ENCODE data around the gene CELSR1.

The CELSR1 gene

DNA sequence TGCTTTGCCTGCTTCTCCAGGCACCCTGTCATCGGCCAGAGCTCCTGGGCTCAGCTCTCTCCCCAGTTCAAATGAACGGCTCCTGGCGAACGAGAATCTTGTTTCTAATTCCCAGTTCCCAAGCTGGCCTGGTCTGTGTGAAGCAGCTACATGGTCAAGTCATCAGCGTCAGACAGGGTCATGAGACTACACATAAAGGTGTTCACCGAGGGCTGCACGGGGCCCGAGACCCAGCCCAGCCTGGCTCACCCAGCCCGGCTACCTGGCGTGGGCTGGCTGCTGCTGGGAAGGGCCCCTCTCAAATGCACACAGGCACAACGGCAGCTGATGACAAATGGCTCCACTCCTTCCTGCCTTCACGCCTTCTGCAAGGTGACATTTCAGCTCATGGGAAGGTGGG is 14.6 kb upstream of the CELSR1 start:
- DNase-seq, result no peak

DNA sequence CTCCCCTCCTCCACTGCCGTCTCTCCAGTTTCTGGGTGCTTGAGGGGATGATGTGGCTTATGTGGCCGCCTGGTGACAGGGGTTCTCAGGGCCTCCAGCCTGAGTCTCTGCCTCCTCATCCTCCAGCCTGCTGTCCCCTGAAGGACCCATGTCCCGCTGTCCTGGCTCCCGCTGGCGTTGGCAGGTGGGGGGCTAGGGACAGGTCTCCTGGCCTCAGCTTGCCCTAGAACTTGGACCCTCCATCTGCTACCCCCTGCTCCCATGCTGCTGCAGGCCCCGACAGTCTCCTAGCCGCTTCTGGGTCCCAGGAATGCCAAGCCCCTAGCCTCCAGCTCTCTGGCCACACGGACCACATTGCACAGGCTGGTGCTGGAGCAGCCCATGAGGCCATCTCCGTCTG is 13.9 kb upstream of the CELSR1 start:
- no peak for DNase-seq

DNA sequence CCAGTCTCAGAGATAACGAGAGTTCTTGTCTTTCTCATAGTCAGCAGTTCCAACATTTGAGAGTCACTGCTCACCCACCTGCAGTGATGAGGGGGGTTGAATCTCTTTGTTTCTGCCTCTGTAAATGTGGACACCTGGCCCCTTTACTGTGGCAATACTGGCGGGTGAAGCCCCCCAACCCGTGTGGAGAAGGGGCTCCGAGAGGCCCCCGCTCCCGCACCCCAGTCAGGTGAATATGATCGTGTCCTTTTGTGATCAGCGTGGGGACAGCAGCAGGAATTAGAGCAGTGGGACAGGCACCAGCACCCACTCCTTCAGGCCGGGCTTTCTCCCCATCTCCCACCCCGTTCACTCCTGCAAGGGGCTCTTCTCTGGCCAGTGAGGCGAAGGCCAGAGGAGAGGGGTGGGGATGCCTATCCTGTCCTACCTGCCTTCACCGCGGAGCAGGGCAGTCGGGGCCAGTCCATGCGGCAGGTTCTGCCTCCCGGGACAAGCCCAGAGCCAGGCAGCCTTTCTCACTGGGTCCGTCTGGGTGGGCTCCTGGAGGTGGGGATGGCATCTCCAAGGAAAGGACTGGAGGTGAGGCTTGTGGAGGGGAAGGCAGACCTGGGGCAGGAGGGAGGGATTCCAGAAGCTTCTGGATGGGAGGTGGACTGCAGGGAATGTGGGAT is 12.7 kb upstream of the CELSR1 start:
- no peak for DNase-seq

DNA sequence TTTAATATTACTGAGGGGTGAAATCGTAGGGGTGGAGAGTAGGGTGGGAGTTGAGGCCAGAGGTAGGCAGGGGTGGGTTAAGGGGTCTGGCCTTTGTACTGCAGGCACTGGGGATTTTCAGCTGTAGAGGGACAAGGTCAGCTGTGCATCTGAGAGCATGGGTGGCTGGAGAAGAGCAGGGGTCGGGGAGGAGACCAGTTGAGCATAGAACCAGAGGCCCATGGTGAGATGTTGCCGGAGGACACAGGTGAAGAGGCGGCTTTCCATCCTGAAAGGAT is 12.1 kb upstream of the CELSR1 start:
- no peak for DNase-seq

DNA sequence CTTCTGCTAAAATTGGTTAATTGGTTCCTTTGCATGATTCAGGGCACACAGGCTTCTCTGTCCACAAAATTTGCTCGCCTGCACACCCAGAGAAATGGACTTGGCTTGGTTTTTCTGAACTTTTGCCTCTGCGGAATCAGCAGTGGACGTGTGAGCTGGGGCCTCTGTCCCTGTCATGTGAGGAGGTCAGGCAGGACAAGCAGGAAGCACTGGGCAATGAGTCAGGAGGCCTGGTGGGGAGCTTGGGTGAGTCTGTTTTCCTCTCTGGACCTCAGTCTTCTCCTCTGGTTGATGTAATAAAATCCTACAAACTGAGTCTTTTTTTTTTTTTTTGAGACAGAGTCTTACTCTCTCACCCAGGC is 10.4 kb upstream of the CELSR1 start:
- no peak for DNase-seq

DNA sequence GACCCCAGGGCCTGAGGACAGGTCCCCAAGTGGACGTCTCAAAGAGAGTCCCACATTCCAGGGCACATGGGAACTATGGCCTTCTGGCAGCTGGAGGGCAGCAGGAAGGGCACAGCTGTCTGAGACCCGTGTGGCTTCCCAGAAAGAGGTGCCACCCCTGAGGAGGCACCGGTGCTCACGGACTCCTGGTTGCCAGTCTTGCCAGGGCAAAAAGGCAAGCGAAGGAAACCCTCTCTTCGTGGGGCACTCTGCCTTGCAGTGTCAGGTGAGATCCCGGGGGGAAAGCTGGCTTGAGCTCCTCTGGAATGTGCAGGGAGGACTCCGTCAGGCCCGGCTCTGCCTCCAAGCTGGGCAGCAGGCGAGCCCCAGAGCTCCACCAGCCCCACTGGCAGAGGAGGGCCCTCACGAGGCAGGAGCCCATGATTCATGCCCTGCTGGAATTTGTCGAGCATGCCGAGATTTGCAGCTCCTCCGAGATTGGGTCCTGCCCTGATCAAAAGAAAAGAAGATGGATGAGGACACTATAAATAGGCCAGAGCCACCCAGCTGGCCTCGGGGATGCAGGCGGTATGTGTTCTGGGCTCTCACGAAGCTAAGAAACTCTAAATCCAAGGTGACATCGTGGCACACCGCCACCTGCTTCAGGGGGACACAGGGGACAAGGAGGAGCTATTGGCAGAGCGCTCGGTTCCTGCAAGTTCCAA is 9.9 kb upstream of the CELSR1 start:
- DNase-seq, result no peak

DNA sequence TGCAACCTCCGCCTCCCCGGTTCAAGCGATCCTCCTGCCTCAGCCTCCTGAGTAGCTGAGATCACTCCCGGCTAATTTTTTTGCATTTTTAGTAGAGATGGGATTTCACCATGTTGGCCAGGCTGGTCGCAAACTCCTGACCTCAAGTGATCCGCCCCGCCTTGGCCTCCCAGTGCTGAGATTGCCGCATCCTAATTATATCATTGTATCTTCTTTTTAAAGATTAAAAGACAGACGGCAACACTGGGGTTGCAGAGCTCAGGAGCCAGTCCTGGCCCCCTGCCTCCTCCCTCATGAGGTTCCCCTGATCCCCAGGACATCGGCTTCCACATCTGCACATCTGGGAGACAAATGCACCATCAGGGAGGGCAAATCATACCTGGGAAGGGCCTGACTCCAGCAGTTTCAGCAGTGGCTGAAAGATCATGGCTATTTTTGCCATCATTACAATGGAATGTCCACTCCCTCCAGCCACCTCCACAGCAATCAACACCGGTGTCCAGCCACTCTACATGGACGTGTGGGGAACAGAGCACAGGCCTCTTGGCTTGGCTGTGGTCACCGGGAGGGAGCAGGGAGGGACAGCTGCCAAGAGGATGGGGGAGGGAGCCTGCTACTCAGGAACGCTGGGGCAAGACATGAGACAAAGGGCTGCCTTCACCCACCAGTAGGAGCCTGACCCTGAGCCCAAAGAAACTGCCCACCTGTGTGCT is 9.2 kb upstream of the CELSR1 start:
- DNase-seq, result no peak

DNA sequence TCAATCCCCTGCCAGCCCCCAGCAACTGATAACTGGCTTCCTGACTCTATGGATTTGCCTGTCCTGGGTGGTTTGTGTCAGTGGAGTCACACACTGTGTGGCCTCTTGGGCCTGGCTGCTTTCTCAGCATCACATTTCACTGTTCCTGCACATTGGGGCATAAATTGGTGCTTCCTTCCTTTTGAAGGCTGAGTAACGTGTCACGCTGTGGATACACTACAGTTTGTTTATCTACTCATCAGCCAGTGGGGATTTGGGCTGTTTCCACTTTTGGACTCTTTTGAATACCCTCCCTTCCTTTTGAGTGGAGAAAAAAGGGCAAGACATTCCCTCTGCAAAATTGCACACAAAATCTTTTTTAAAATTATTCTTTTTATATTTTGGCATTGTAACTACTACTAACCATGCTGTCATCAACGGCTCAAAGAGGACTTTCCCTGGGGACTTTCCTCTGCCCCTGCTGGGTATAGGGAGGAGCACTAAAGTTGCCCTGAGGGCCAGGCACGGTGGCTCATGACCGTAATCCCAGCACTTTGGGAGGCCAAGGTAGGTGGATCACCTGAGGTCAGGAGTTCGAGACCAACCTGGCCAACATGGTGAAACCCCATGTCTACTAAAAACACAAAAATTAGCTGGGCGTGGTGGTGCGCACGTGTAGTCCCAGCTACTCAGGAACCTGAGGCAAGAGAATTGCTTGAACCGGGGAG is 7.8 kb upstream of the CELSR1 start:
- no peak for DNase-seq

DNA sequence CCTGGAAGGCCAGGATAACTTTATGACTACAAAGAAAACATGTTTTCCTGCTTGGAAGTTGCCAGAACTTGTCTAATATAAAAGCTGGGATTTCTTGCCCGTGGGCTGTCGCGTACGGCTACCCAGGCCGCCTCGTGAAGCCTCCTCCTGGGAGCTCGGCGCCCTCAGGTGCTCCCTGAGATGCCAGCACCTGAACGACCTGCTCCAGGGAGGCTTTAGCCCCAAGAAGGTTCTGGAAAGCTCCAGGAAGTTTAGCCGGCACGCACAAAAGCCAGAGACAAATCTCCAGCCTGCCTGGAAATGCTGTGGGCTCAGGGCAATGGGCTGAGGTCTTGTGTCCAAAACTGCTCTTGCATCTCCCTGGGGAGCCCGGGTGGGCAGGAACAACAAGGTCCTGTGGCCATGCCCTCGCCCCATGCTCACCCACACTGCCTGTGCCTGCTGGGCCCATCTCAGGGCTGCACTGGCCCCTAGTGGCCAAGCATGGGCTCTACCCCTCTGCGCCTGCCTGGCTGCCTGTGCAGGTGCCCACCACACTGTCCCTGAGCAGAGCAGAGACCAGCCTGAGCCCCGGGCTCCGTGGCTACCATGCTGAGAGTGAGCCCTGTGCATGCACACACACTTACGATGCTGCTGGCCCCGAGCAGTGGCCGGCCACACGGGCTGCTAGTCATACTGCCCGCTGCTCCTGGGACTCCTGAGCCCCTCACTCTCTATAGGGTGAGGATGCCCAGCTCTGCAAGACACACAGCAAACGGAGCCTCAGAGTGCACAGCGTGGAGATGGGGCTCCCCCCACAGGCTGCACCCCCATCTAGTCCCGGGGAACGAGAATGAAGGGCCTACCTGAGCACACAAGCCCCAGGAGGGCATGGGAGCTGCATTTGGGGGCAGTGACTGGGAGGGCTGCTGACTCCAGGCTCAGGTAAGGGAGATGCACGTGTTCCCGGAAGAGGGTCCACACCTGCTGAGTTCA is 4.9 kb upstream of the CELSR1 start:
- no peak for DNase-seq

DNA sequence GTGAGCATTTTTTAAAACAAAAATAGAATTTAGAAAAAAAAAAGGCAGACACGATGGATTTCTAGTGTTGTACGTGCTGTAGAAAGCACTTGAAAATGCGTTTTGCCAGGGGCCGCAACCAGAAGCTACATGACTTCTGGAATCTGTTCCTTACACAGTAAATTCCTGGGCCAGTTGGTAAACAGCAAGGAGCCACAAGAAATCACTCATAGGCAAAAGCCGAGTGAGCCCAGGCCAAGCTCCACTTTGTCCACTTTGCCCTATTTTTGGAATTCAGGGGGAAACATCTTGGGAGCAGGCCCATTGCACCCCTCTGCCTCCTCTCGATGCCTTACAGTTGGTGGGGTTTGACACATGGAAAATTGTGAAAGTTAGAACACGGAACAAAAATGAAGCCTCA is 4.1 kb upstream of the CELSR1 start:
- DNase-seq, result no peak

DNA sequence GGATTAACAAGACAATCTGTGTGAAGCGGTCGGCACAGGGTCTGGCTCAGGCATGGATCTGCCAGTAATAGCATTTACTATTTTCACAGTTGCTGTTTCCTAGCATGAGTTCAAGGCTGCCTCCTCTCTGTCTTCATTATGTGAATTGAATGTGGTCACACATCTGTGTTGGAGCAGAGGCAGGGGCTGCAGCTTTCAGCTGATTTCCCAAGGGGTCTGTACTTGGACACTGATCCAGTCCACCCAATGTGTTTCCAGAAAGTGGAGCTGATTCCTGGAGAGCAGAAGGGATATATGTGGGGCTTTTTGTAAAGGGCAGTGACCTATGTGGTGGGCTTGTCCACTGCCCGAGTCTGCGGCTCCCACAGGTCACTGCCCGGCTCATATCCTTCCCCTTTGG is 3.5 kb upstream of the CELSR1 start:
- no peak for DNase-seq

DNA sequence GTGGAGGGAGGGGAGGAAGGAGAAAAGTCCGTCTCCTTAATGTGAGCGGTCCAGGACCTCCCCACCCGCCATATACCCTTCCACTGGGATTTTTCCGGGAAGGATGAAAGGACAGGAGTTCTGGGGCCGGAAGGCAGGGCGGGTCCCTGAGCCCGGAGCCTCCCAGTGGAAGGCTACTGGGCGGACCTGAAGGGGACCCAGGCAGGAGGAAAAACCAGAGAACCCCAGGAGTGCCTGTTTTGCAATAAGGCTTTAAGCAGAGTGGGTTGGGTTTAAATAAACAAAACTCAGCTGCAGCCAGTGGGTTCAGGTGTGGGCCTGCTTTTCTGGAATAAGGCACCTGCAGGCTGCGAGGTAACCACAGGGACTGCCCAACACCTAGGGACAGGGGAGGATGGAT is 1.7 kb upstream of the CELSR1 start:
- no peak for DNase-seq

DNA sequence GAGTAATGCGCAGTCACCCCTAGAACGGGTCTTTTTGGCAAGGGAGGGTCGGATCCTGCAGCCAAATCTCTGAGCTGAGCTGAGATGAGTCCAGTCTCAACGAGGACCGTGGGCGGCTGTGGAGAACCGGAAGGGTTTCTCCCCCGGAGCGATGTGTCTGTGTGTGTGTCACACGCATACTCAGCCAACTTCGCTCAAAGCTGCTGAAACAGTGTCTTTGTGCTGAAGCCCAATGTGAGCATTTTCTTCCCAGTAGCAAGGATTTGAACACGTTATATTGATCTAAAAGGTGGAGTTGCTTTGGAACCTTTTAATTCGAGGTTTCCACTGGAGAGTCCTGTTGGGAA is 1.4 kb upstream of the CELSR1 start:
- no peak for DNase-seq

DNA sequence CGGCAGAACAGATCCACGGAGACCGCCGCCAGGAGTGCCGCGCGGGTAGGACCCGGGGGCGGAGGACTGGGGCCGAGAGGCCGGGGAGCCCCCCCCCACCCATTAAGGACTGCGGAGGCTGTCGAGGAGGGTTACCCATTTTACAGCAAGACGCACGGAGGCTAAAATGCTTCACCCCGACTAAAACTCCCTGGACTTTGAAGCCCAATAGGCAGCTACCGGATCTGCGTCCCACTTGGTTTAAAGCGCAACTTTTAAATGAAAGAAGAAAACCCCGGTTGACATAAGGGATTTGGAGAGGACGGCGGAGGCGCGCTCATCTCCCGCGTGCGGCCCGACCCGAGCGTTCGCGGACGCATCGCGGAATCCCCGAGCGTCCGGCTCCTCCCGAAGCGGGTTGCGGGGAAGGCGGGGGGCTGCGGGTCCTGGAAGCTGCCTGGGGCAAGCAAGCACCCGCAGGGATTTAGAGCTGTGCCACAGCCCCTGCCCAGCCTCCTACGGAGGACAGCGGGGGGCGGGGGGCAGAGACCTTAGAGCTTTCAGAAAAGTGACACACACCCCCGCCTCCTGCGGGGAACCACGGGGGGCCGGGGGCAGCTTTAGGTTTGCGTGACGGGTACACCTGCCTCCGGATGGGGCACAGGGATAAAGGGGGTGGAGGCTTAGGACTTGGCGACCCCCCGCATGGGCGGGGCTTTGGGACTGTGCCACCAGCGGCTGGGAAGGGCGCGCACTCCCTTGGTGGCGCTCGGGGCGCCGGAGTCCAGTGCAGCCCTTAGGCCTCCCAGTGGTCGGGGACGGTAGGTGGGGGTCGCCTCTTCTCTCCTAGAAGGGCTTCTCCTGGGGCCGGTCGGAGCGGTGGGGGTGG is 760 bp upstream of the CELSR1 start:
- DNase-seq, result no peak

DNA sequence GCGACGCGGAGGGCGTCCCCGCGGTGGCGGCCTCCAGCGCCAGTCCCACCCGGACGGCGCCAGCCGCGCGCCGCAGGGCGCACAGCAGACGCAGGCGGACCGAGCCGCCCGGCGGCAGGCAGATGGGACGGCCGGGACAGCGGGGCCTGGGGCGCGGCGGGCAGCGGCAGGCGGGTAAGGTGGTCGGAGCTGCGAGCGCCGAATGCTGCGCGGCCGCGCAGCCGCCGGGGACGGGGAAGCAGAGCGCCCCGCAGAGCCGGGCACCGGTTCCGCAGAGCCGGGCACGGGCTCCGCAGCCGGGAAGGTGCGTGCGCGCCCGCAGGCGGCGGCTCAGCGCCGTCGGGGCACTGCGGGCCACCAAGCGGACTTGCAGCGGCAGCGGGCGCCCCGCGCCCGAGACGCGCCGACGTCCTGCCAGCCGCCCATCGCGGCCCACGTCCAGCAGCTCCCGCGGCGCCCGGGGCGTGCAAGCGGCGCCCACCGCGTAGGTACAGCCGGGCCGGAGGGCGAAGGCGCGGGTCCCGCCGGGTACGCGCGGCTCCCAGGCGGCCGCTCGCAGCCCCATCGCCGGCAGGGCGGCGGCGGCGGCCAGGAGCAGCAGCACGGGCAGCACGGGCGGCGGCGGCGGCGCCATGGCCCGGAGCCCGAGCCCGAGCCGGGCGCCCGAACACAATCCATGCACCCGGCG is 739 bp downstream of the CELSR1 start:
- DNase-seq, result no peak

DNA sequence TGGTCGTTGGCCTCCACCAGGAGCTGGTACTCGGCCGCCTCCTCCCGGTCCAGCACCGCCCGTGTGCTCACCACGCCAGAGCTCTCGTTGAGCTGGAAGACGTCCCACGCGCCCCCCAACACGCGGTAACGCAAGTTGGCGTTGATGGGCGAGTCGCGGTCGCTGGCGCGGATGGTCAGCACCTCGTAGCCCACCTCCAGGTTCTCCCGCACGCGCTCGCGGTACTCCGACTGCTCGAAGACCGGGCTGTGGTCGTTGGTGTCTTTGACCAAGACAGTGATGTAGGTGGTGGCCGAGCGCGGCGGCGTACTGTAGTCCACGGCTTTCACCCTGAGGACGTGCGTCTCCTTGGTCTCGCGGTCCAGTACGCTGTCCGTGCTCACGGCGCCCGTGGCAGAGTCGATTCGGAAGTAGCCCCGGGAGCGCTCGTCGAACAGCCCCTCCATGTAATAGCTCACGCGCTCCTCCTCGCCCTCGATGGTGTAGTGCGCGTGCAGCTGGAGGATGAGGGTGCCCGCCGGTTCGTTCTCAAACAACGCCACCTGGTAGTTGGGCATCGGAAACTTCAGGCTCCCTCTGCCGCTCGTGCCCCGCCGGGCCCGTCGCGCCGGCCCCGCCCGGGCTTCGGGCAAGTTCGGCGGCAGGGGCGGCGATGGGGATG is 1.4 kb downstream of the CELSR1 start:
- DNase-seq, result no peak

DNA sequence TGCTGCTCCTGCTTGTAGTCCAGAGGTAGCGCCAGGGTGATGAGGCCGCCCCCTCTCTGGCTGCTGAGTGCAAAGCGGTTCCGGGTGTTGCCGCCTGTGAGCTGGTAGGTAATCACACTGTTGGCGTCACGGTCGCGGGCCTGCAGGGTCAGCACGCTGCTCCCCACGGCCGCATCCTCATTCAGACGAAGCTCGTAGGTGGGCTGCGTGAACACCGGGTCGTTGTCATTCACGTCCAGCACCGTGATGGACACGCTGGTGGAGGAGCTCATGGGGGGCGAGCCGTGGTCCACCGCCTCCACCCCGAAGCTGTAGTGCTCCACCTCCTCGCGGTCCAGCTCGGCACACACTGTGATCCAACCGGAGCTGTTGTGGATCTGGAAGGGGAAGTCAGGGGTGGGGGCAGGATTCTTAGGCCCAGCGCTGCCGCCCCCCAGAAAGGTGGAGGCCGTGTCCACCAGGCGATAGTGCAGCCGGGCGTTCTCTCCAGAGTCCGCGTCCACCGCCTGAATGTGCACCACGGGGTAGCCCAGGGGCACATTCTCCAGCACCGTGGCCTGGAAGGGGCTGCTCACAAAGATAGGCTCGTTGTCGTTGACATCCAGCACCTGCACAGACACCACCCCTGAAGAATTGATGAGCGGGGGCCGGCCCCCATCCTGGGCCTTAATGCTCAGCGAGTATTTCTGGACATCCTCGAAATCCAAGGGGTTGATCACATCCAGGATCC is 2.4 kb downstream of the CELSR1 start:
- DNase-seq, result no peak

DNA sequence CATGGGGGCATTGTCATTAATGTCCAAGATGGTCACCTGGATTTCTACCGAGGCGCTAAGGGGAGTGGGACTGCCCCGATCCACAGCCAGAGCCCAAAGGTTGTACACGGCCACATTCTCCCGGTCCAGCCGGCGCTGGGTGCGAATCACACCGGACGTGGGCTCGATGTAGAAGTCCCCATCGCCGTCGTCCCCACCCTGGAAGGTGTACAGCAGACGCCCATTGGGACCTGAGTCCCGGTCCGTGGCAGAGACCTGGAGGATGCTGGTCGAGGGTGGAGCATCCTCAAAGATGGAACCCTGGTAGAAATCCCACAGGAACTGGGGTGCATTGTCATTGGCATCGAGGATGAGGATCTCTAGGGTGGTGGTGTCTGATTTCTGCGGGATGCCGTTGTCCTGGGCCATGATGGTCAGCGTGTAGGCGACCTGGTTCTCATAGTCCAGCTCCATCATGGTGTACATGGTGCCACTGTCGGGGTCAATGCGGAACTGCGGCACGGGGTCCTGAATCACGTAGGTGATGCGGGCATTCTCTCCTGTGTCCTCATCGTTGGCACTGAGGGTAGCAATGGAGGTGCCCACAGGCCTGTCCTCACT is 3.1 kb downstream of the CELSR1 start:
- DNase-seq, result no peak

DNA sequence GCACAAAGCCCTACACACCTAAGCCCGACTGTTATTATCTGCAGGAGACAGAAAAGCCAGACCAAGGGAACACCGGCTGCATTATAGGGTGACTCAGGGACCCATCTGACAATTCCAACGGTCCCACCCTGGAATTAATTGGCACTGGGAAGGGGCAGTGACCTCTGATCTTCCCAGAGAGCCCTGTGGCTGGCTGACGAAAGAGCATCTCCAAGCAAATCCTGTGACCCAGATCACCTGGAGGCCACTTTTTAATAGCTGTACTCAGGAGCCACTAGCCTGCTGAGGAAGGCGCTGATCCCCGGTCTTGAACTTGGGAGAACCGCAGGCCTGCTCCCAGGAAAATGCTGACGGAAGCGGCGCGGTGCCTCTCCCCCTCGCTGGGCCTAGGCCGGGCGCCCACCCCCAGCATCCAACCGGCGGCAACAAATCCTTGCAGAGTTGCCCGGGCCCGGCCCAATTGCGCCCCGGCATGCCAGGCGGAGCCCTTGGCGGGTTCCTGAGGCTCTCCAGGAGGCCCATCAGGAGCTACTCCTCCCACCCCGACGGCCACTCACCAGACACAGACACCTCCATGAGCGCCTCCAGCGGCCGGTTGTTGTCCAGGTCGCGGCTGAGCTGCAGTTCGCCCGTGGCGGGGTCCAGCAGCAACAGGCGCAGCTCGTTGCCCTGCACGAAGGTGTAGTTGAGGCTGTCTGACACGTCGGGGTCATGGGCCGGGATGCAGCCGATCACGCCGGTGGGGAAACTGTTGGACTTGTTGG is 4.2 kb downstream of the CELSR1 start:
- no peak for DNase-seq

All from NCI-H187 (cell line).